ENCODE data around the gene ALG14.

Gene ALG14

GRCh38 chr1:95018602-95019369, 54.0 kb downstream of the ALG14 start:
- H3K4me1 ChIP-seq (ENCODE audit: low read length): no peaks in the 10 kb centered on the region
- TF ChIP-seq EZH2phosphoT487 (IDR thresholded peaks at IDR 0.05; ENCODE audit: low read depth) (no peak), CTCF (IDR thresholded peaks at IDR 0.05; ENCODE audit: low read depth, low read length) (no peak)
- no peak overlapping the region for H3K27ac ChIP-seq (ENCODE audit: low read length)

GRCh38 chr1:95017775-95018174, 55.0 kb downstream of the ALG14 start:
- Histone ChIP-seq H2AFZ (ENCODE audit: low read depth, low read length) (no peak overlapping the region), H4K20me1 (ENCODE audit: insufficient read depth, low read length) (no peaks in the 10 kb centered on the region), H3K4me3 (ENCODE audit: low read length) (no peak overlapping the region), H3K36me3 (replicated peaks; ENCODE audit: low read depth, low read length) (no peaks in the 10 kb centered on the region), H3K27ac (ENCODE audit: low read length) (no peak overlapping the region), H3K79me2 (ENCODE audit: low read length) (no peaks in the 10 kb centered on the region), H3K9ac (ENCODE audit: low read length) (no peak overlapping the region), H3K4me1 (ENCODE audit: low read length) (no peaks in the 10 kb centered on the region), H3K9me3 (ENCODE audit: insufficient read depth, low read length) (no peaks in the 10 kb centered on the region), H3K4me2 (ENCODE audit: low read length) (no peak overlapping the region), H3K27me3 (ENCODE audit: low read depth, low read length) (no peaks in the 10 kb centered on the region)
- TF ChIP-seq CTCF (IDR thresholded peaks at IDR 0.05; ENCODE audit: low read depth, low read length): no peak
- no peak for TF ChIP-seq EZH2phosphoT487 (IDR thresholded peaks at IDR 0.05; ENCODE audit: low read depth)

More at GRCh38 chr1:95018602-95019369, 54.0 kb downstream of the ALG14 start:
- H2AFZ ChIP-seq (ENCODE audit: low read depth, low read length): no peak overlapping the region
- no peaks in the 10 kb centered on the region for H3K9me3 ChIP-seq (ENCODE audit: insufficient read depth, low read length)
- no peaks in the 10 kb centered on the region for H3K79me2 ChIP-seq (ENCODE audit: low read length)
- no peak overlapping the region for H3K9ac ChIP-seq (ENCODE audit: low read length)
- H3K27me3 ChIP-seq (ENCODE audit: low read depth, low read length): no peaks in the 10 kb centered on the region
- H4K20me1 ChIP-seq (ENCODE audit: insufficient read depth, low read length): no peaks in the 10 kb centered on the region
- H3K4me3 ChIP-seq (ENCODE audit: low read length): no peak overlapping the region
- H3K4me2 ChIP-seq (ENCODE audit: low read length): no peak overlapping the region
- H3K36me3 ChIP-seq (replicated peaks; ENCODE audit: low read depth, low read length): no peaks in the 10 kb centered on the region

- TF ChIP-seq EZH2phosphoT487 (IDR thresholded peaks at IDR 0.05; ENCODE audit: low read depth): no peak
- TF ChIP-seq CTCF (IDR thresholded peaks at IDR 0.05; ENCODE audit: low read depth, low read length): no peak
- no peaks in the 10 kb centered on the region for H3K27me3 ChIP-seq (ENCODE audit: low read depth, low read length)
- H3K4me3 ChIP-seq (ENCODE audit: low read length): no peak overlapping the region
- no peak overlapping the region for H3K9ac ChIP-seq (ENCODE audit: low read length)
- H4K20me1 ChIP-seq (ENCODE audit: insufficient read depth, low read length): no peaks in the 10 kb centered on the region
- no peaks in the 10 kb centered on the region for H3K4me1 ChIP-seq (ENCODE audit: low read length)
- H3K9me3 ChIP-seq (ENCODE audit: insufficient read depth, low read length): no peaks in the 10 kb centered on the region
- no peaks in the 10 kb centered on the region for H3K36me3 ChIP-seq (replicated peaks; ENCODE audit: low read depth, low read length)
- H3K27ac ChIP-seq (ENCODE audit: low read length): no peak overlapping the region
- no peak overlapping the region for H2AFZ ChIP-seq (ENCODE audit: low read depth, low read length)
- no peaks in the 10 kb centered on the region for H3K79me2 ChIP-seq (ENCODE audit: low read length)
- no peak overlapping the region for H3K4me2 ChIP-seq (ENCODE audit: low read length)
Observed at GRCh38 chr1:95015076-95015475, 57.7 kb downstream of the ALG14 start.

GRCh38 chr1:95013950-95014574, 58.7 kb downstream of the ALG14 start:
- Histone ChIP-seq H3K4me3 (ENCODE audit: low read length) (no peak overlapping the region), H2AFZ (ENCODE audit: low read depth, low read length) (no peak overlapping the region), H3K9ac (ENCODE audit: low read length) (no peak overlapping the region), H3K79me2 (ENCODE audit: low read length) (no peaks in the 10 kb centered on the region), H3K4me1 (ENCODE audit: low read length) (no peaks in the 10 kb centered on the region), H3K27ac (ENCODE audit: low read length) (no peak overlapping the region), H3K36me3 (replicated peaks; ENCODE audit: low read depth, low read length) (no peaks in the 10 kb centered on the region), H3K27me3 (ENCODE audit: low read depth, low read length) (no peaks in the 10 kb centered on the region), H4K20me1 (ENCODE audit: insufficient read depth, low read length) (no peaks in the 10 kb centered on the region), H3K4me2 (ENCODE audit: low read length) (no peak overlapping the region), H3K9me3 (ENCODE audit: insufficient read depth, low read length) (no peaks in the 10 kb centered on the region)
- no peak for TF ChIP-seq EZH2phosphoT487 (IDR thresholded peaks at IDR 0.05; ENCODE audit: low read depth)
- TF ChIP-seq CTCF (IDR thresholded peaks at IDR 0.05; ENCODE audit: low read depth, low read length): no peak
